ENCODE results near the gene RPL37. TPM values are rescaled to one million over a fixed set of nuclear protein-coding genes. Genes with fewer than 3 reads are reported as not detected.

RPL37 gene
- total RNA-seq, 1 donor from 2014 or later: 1,654 TPM

DNA sequence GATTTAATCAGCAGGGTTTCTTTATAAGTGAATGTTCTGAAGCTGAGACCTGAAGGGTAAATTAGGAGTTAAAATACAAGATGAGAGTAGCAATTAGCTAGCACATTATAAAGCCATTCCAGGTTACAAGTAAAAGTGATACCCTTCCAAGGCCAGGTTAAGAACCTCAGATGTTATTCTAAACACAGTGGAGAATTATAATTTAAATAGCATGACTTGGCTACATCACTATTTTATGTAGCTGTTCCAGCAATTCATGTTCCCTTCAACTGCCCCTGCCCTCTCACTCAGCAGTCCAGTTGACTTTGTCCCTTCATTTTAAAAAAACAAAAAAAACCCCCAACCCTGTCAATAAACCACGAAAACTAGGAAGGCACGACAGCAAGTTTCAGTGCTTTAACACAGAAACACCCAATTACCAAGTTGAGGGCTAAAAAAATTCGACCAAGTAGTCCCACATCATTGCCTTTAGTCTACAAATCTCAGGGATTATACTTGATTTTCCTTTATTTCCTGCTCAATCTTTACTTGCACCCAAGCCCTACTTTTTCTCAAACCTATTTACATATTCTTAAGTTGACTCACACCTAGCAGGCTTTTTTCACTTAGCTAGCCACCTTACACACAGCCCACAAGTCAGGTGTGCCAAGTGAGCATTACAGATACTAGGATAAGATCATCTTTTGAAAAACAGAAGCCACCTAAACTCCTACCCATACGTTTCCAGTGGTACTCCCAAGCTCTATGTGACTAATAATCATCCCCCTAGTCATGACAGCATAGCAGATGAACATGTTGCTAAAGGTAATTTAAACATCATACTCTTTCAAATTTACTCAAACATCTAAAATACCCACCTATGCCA is 3.4 kb downstream of the RPL37 start:
- Mint-ChIP-seq H3K27me3 (no peaks in the 10 kb centered on the region), H3K36me3 (peaks cover 71% of the 10 kb centered on the region), H3K4me3 (peak overlapping the region; percentile 99), H3K4me1 (ENCODE audit: unreplicated experiment) (peaks cover 42% of the 10 kb centered on the region), H3K27ac (peak overlapping the region; percentile 99), H3K9me3 (no peaks in the 10 kb centered on the region)
- TF ChIP-seq, protein P1, sequence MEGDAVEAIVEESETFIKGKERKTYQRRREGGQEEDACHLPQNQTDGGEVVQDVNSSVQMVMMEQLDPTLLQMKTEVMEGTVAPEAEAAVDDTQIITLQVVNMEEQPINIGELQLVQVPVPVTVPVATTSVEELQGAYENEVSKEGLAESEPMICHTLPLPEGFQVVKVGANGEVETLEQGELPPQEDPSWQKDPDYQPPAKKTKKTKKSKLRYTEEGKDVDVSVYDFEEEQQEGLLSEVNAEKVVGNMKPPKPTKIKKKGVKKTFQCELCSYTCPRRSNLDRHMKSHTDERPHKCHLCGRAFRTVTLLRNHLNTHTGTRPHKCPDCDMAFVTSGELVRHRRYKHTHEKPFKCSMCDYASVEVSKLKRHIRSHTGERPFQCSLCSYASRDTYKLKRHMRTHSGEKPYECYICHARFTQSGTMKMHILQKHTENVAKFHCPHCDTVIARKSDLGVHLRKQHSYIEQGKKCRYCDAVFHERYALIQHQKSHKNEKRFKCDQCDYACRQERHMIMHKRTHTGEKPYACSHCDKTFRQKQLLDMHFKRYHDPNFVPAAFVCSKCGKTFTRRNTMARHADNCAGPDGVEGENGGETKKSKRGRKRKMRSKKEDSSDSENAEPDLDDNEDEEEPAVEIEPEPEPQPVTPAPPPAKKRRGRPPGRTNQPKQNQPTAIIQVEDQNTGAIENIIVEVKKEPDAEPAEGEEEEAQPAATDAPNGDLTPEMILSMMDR (conservative IDR thresholded peaks at IDR 0.05): no peak
- no peak for DNase-seq (ENCODE audit: extremely low spot score, unreplicated experiment)

DNA sequence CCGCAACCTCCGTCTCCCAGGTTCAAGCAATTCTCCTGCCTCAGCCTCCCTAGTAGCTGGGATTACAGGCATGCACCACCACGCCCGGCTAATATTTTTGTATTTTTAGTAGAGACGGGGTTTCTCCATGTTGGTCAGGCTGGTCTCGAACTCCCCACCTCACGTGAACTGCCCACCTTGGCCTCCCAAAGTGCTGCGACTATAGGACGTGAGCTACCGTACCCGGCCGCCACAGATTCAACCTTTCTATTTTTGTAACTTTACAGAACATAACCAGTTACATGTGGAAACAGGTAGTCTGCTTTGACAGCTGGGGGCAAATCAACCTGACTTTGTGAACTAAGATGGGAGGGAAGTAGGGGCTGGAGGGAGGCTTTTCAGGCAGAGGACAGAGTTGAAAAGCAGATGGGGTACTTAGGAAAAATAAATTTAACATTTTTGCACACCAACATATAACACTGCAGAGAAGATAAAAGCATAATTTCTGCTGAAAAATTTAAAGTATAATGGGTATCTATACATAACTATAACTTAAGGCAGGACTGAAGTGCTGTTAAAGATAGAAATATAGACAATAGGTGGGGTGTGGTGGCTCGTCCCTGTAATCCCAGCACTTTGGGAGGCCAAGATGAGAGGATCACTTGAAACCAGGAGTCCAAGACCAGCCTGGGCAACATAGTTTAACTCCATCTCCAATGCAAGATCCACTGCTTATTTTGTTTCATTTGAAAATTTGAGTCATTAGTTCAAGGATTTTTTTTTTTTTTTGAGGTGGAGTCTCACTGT is 5.1 kb downstream of the RPL37 start:
- Mint-ChIP-seq H3K36me3 (peaks cover 71% of the 10 kb centered on the region), H3K27me3 (no peaks in the 10 kb centered on the region), H3K27ac (peak overlapping the region; percentile 71), H3K4me1 (ENCODE audit: unreplicated experiment) (peaks cover 36% of the 10 kb centered on the region), H3K9me3 (no peaks in the 10 kb centered on the region), H3K4me3 (no peak overlapping the region)
- TF ChIP-seq, protein P1 (conservative IDR thresholded peaks at IDR 0.05): no peak
- DNase-seq (ENCODE audit: extremely low spot score, unreplicated experiment): no peak

DNA sequence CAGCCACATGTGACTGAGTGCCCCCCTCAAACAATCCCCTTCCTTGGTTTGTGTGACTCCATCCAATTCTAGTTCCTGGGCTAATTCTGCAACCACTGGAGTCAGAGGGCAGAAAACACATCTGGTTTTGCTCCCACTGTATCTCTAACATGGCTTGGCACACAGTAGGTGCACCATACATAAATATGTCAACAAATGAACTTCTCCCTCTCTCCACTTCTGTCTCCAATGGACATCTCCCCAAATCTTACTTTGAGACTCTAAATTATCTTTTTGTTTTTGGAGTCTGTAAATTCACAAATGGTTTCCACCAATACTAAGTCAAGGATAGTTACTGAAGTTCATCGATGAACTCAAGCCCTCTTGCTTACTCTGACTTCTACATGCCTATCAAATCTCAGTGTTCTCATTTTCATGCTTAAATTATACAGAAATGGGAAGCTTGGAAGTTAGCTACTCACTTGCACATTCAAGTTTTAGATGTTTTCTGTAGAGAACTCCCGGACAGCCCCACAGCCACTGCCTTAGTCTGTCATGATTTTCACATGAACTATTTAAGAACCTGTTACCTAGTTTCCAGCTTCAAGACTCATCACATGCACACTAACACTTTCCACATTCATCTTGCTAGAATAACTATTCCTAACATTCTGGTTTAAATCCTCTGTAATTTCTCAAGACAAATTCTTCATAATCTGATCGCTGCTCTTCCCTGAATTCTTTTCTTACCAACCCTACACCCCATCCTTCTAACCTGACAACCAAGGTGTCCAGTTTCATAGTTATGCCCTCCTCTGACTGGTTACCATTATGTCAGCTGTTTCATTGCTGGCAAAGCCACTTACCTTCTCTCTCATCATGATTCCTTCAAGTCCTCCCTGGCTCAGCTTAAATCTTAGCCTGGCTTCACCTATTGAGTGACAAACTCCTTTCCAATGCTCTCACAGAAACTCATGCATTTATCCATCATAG is 6.0 kb downstream of the RPL37 start:
- Mint-ChIP-seq H3K9me3 (no peaks in the 10 kb centered on the region), H3K4me1 (ENCODE audit: unreplicated experiment) (peaks cover 36% of the 10 kb centered on the region), H3K4me3 (peak overlapping the region; percentile 23), H3K27me3 (no peaks in the 10 kb centered on the region), H3K27ac (peak overlapping the region; percentile 66), H3K36me3 (peaks cover 64% of the 10 kb centered on the region)
- no peak for DNase-seq (ENCODE audit: extremely low spot score, unreplicated experiment)
- TF ChIP-seq, protein P1 (conservative IDR thresholded peaks at IDR 0.05): no peak

DNA sequence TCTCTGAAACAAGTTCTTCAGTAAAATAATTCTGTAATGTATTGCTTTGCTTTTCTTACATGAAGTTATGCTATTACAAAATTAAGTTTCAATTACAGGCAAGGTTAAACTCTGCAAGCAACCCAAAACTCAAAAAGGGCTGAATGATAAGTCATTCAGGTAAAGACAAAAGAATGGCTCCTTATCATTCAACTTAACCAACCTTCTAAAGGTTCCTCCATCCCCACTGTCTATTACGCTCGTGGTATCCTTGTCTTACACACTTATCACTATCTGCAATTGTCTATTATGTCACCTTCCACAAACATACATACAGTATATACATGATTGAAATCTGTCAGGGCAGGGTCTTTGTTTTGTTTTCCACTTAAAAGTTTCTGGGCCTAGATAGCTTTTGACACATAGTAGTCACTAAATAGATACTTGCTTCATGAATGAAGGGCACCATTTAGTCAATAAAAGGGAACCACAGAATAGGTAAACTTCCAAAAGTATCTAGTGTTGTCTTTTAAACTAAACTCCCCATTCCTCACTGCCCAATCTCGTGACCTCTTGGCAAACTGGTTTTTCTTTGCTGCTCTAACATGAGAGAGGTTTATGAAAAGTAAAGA is 6.9 kb downstream of the RPL37 start:
- H3K27ac Mint-ChIP-seq: no peak overlapping the region
- DNase-seq (ENCODE audit: extremely low spot score, unreplicated experiment): no peak
- H3K27me3 Mint-ChIP-seq: no peaks in the 10 kb centered on the region

More for the DNA sequence above, 6.9 kb downstream of the RPL37 start:
- Mint-ChIP-seq H3K36me3 (peaks cover 56% of the 10 kb centered on the region), H3K4me1 (ENCODE audit: unreplicated experiment) (peaks cover 27% of the 10 kb centered on the region), H3K4me3 (no peak overlapping the region), H3K9me3 (no peaks in the 10 kb centered on the region)
- TF ChIP-seq, protein P1 (conservative IDR thresholded peaks at IDR 0.05): no peak
